Progenitor cell of endocrine pancreas (in vitro differentiated cells): ENCODE measurements around the gene ARMC6. TPM values are rescaled to one million over a fixed set of nuclear protein-coding genes. Genes with fewer than 3 reads are reported as not detected.

ENCODE experiments used
- DNase-seq: peaks from one replicate; pipeline ENCODE4 v3.0.0; 2021; ENCODE audit warnings: low spot score; ENCODE audit not compliant: unreplicated experiment
- H3K27ac Mint-ChIP-seq: 2 replicates; pipeline ENCODE4 v1.8.0; 2021; ENCODE audit warnings: mild to moderate bottlenecking, moderate library complexity, mixed read lengths
- H3K27me3 Mint-ChIP-seq: 2 replicates; pipeline ENCODE4 v1.8.0; 2021; ENCODE audit warnings: mixed read lengths
- H3K36me3 Mint-ChIP-seq: 2 replicates; pipeline ENCODE4 v1.8.0; 2022; ENCODE audit warnings: mixed read lengths; ENCODE audit not compliant: insufficient read depth
- H3K4me1 Mint-ChIP-seq: 2 replicates; pipeline ENCODE4 v1.8.0; 2021; ENCODE audit warnings: low read depth, mixed read lengths
- H3K4me3 Mint-ChIP-seq: 2 replicates; pipeline ENCODE4 v1.8.0; 2021; ENCODE audit warnings: low read depth, mild to moderate bottlenecking, moderate library complexity, mixed read lengths
- H3K9me3 Mint-ChIP-seq: 2 replicates; pipeline ENCODE4 v1.8.0; 2021; ENCODE audit warnings: low read depth, mixed read lengths
- CTCF ChIP-seq: fragments of 200-600 bp; sonication (generic); IDR thresholded peaks from one replicate; pipeline ENCODE4 v1.5.0; 2021; ENCODE audit warnings: antibody characterized with exemption, mild to moderate bottlenecking; ENCODE audit not compliant: unreplicated experiment
- total RNA-seq: library from RNA; stranded (reverse); gene quantifications from 2 replicates; pipeline ENCODE4 v1.2.1, GENCODE V29; 2021

The ARMC6 gene
- total RNA-seq, 1 donor from 2014 or later: 33.5 TPM

DNA sequence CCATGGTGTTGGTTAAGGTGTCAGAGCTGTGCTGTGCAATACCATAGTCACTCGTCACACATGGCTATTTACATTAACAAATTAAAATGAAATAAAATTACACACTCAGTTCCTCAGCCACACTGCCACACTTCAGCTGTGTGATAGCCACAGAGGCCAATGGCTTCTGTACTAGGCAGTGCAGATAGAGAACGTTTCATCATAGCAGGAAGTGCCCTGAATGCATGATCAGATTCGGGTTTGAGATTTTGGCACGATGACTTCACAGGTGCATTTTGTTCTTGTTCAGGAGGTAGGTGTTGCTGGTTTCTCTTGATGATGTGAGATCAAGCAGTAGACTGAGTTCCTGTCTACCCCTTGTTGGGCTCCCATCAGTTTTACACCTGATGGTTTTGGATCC, 6.5 kb downstream of the ARMC6 start:
- no peak for TF ChIP-seq CTCF
- DNase-seq: no peak
- Mint-ChIP-seq H3K36me3 (peaks cover 17% of the 10 kb centered on the region), H3K9me3 (no peaks in the 10 kb centered on the region), H3K27ac (no peak overlapping the region), H3K4me1 (no peaks in the 10 kb centered on the region), H3K27me3 (no peaks in the 10 kb centered on the region), H3K4me3 (no peak overlapping the region)

DNA sequence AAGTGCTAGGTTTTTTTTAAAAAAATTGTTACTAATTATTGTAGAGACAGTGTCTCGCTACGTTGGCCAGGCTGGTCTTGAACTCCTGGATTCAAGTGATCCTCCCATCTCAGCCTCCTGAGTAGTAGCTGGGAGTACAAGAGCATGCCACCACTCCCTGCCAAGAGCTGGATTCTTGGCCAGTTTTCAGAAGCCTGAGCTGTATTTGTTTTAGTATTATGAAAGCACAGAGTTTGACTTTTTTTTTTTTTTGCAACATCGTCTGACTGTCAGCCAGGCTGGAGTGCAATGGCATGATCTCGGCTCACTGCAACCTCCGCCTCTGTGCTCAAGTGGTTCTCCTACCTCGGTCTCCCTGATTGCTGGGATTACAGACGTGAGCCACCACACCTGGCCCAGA, 7.0 kb downstream of the ARMC6 start:
- no peaks in the 10 kb centered on the region for H3K27me3 Mint-ChIP-seq
- no peak for TF ChIP-seq CTCF
- no peak for DNase-seq
- no peak overlapping the region for H3K27ac Mint-ChIP-seq
- no peaks in the 10 kb centered on the region for H3K4me1 Mint-ChIP-seq
- H3K36me3 Mint-ChIP-seq: peaks cover 21% of the 10 kb centered on the region
- H3K9me3 Mint-ChIP-seq: no peaks in the 10 kb centered on the region
- no peak overlapping the region for H3K4me3 Mint-ChIP-seq

GRCh38 chr19:19042732-19043280, 9.4 kb downstream of the ARMC6 start:
- no peak for TF ChIP-seq CTCF
- no peaks in the 10 kb centered on the region for H3K4me1 Mint-ChIP-seq
- H3K27ac Mint-ChIP-seq: no peak overlapping the region
- H3K4me3 Mint-ChIP-seq: no peak overlapping the region
- H3K27me3 Mint-ChIP-seq: no peaks in the 10 kb centered on the region
- peaks cover 15% of the 10 kb centered on the region for H3K36me3 Mint-ChIP-seq
- no peak for DNase-seq
- H3K9me3 Mint-ChIP-seq: no peaks in the 10 kb centered on the region

DNA sequence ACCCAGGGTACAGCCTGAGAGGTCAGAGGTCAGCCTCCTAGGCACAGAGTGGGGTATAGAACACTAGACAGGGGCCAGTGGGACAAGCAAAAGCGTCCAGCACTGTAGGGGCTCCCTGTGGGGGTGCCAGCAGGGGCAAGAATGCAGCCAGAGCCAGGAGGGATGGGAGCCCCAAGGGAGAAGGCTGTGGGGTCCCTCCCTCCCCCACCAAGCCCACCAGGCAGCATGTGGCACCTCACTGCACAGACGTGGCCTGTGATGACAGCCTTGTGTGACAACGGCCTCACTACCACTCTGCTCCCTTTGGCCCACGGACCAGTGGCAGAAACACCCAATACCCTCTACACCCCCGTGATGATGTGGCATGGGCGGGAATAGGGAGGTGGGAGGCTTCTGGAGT, 10.1 kb downstream of the ARMC6 start:
- no peaks in the 10 kb centered on the region for H3K4me1 Mint-ChIP-seq
- peaks cover 13% of the 10 kb centered on the region for H3K36me3 Mint-ChIP-seq
- DNase-seq: no peak

GRCh38 chr19:19043881-19044280, 10.5 kb downstream of the ARMC6 start:
- Mint-ChIP-seq H3K4me1 (no peaks in the 10 kb centered on the region), H3K27ac (no peak overlapping the region), H3K4me3 (no peak overlapping the region), H3K36me3 (peaks cover 13% of the 10 kb centered on the region), H3K9me3 (no peaks in the 10 kb centered on the region), H3K27me3 (no peaks in the 10 kb centered on the region)
- DNase-seq: no peak
- no peak for TF ChIP-seq CTCF

More for the DNA sequence above, 10.1 kb downstream of the ARMC6 start:
- no peaks in the 10 kb centered on the region for H3K9me3 Mint-ChIP-seq
- no peak overlapping the region for H3K27ac Mint-ChIP-seq
- TF ChIP-seq CTCF: no peak
- no peak overlapping the region for H3K4me3 Mint-ChIP-seq
- no peaks in the 10 kb centered on the region for H3K27me3 Mint-ChIP-seq
